ENCODE measurements around the gene RBPJ. TPM values are rescaled to one million over a fixed set of nuclear protein-coding genes. Genes with fewer than 3 reads are reported as not detected.

Gene RBPJ
- 203 and 253 TPM in 2 replicates for total RNA-seq
- polyA plus RNA-seq: 144 and 327 TPM in 2 replicates
- 67.0 and 144 TPM in 2 replicates for polyA plus RNA-seq (2012)
- polyA minus RNA-seq (ENCODE audit: low replicate concordance): 30.5 and 113 TPM in 2 replicates

- peak; percentile 99 for DNase-seq (ENCODE audit: low read depth in 2 of 2)
- no peaks in the 10 kb centered on the region for H4K20me1 ChIP-seq (ENCODE audit: control insufficient read depth, extremely low read depth, insufficient read depth, low read length)
- no peaks in the 10 kb centered on the region for H3K27me3 ChIP-seq (ENCODE audit: control insufficient read depth, insufficient read depth, low read length)
- H3K27ac ChIP-seq (ENCODE audit: insufficient read depth, low read length): peak within 1 kb of the TSS; percentile 93
- H3K9ac ChIP-seq (ENCODE audit: insufficient read depth, low read length): peak within 1 kb of the TSS; percentile 88
- no peak for TF ChIP-seq EZH2 (IDR thresholded peaks at IDR 0.05; ENCODE audit: low read length, missing control alignments)
- peaks cover 11% of the 10 kb centered on the region for H3K4me1 ChIP-seq (ENCODE audit: control insufficient read depth, extremely low read depth, insufficient read depth, low read length)
- H3K4me3 ChIP-seq (replicated peaks in 1 of 4; ENCODE audit: control extremely low read depth in 1 of 4, insufficient read depth in 1 of 4, low read depth in 3 of 4, low read length in 4 of 4): peak within 1 kb of the TSS; percentile 80 to 96 (median 86)
- H2AFZ ChIP-seq (ENCODE audit: low read length): peak within 1 kb of the TSS; percentile 56
- peak within 1 kb of the TSS; percentile 97 for H3K4me2 ChIP-seq (ENCODE audit: extremely low read depth, insufficient read depth, low read length)
- H3K36me3 ChIP-seq (ENCODE audit: control insufficient read depth, insufficient read depth, low read length): no peaks in the 10 kb centered on the region
- H3K9me3 ChIP-seq (ENCODE audit: control insufficient read depth, insufficient read depth, low read depth, low read length): no peaks in the 10 kb centered on the region
- H3K79me2 ChIP-seq (ENCODE audit: control insufficient read depth, insufficient read depth, low read length): peaks cover 53% of the 10 kb centered on the region
Observed at GRCh38 chr4:26320538-26321372, at the start of gene RBPJ. RBPJ (plus strand) TSS chr4:26321014; CDS start chr4:26321029, 15 bp downstream.

- no peak for DNase-seq (ENCODE audit: low read depth in 2 of 2)
- Histone ChIP-seq H3K9me3 (ENCODE audit: control insufficient read depth, insufficient read depth, low read depth, low read length) (no peaks in the 10 kb centered on the region), H3K79me2 (ENCODE audit: control insufficient read depth, insufficient read depth, low read length) (no peaks in the 10 kb centered on the region), H3K36me3 (ENCODE audit: control insufficient read depth, insufficient read depth, low read length) (no peaks in the 10 kb centered on the region), H3K27ac (ENCODE audit: insufficient read depth, low read length) (no peak overlapping the region), H2AFZ (ENCODE audit: low read length) (no peak overlapping the region), H4K20me1 (ENCODE audit: control insufficient read depth, extremely low read depth, insufficient read depth, low read length) (no peaks in the 10 kb centered on the region), H3K4me2 (ENCODE audit: extremely low read depth, insufficient read depth, low read length) (no peak overlapping the region), H3K4me3 (replicated peaks in 1 of 4; ENCODE audit: control extremely low read depth in 1 of 4, insufficient read depth in 1 of 4, low read depth in 3 of 4, low read length in 4 of 4) (no peak overlapping the region), H3K9ac (ENCODE audit: insufficient read depth, low read length) (no peak overlapping the region), H3K4me1 (ENCODE audit: control insufficient read depth, extremely low read depth, insufficient read depth, low read length) (no peaks in the 10 kb centered on the region), H3K27me3 (ENCODE audit: control insufficient read depth, insufficient read depth, low read length) (no peaks in the 10 kb centered on the region)
- TF ChIP-seq EZH2 (IDR thresholded peaks at IDR 0.05; ENCODE audit: low read length, missing control alignments) (no peak), CTCF (conservative IDR thresholded peaks at IDR 0.05 in 1 of 2, IDR thresholded peaks at IDR 0.05 in 1 of 2; ENCODE audit: low read depth in 1 of 2, low read length in 2 of 2) (no peak)
Observed at GRCh38 chr4:26271703-26272102, 49.1 kb upstream of the RBPJ start.

GRCh38 chr4:26272654-26273615 is 47.9 kb upstream of the RBPJ start:
- Histone ChIP-seq H3K4me2 (ENCODE audit: extremely low read depth, insufficient read depth, low read length) (no peak overlapping the region), H3K4me1 (ENCODE audit: control insufficient read depth, extremely low read depth, insufficient read depth, low read length) (no peaks in the 10 kb centered on the region), H3K36me3 (ENCODE audit: control insufficient read depth, insufficient read depth, low read length) (no peaks in the 10 kb centered on the region), H3K27me3 (ENCODE audit: control insufficient read depth, insufficient read depth, low read length) (no peaks in the 10 kb centered on the region), H3K27ac (ENCODE audit: insufficient read depth, low read length) (no peak overlapping the region), H3K9me3 (ENCODE audit: control insufficient read depth, insufficient read depth, low read depth, low read length) (no peaks in the 10 kb centered on the region), H2AFZ (ENCODE audit: low read length) (peak overlapping the region; percentile 23), H3K4me3 (replicated peaks in 1 of 4; ENCODE audit: control extremely low read depth in 1 of 4, insufficient read depth in 1 of 4, low read depth in 3 of 4, low read length in 4 of 4) (no peak overlapping the region), H3K79me2 (ENCODE audit: control insufficient read depth, insufficient read depth, low read length) (no peaks in the 10 kb centered on the region), H4K20me1 (ENCODE audit: control insufficient read depth, extremely low read depth, insufficient read depth, low read length) (no peaks in the 10 kb centered on the region), H3K9ac (ENCODE audit: insufficient read depth, low read length) (no peak overlapping the region)
- DNase-seq (ENCODE audit: low read depth in 2 of 2): no peak
- TF ChIP-seq EZH2 (IDR thresholded peaks at IDR 0.05; ENCODE audit: low read length, missing control alignments) (no peak), CTCF (conservative IDR thresholded peaks at IDR 0.05 in 1 of 2, IDR thresholded peaks at IDR 0.05 in 1 of 2; ENCODE audit: low read depth in 1 of 2, low read length in 2 of 2) (no peak)
